GM10266 (cell line): ENCODE measurements around the gene FBXO24.

Source experiments
- DNase-seq: peaks from one replicate; pipeline ENCODE4 v3.0.0; 2012; ENCODE audit errors: extremely low spot score
- CTCF ChIP-seq: IDR thresholded peaks from 2 replicates; pipeline ENCODE4 v1.5.1; 2012; ENCODE audit warnings: mild to moderate bottlenecking, low read depth; ENCODE audit not compliant: control insufficient read depth, insufficient read depth; ENCODE audit errors: missing control alignments

FBXO24 gene

DNA sequence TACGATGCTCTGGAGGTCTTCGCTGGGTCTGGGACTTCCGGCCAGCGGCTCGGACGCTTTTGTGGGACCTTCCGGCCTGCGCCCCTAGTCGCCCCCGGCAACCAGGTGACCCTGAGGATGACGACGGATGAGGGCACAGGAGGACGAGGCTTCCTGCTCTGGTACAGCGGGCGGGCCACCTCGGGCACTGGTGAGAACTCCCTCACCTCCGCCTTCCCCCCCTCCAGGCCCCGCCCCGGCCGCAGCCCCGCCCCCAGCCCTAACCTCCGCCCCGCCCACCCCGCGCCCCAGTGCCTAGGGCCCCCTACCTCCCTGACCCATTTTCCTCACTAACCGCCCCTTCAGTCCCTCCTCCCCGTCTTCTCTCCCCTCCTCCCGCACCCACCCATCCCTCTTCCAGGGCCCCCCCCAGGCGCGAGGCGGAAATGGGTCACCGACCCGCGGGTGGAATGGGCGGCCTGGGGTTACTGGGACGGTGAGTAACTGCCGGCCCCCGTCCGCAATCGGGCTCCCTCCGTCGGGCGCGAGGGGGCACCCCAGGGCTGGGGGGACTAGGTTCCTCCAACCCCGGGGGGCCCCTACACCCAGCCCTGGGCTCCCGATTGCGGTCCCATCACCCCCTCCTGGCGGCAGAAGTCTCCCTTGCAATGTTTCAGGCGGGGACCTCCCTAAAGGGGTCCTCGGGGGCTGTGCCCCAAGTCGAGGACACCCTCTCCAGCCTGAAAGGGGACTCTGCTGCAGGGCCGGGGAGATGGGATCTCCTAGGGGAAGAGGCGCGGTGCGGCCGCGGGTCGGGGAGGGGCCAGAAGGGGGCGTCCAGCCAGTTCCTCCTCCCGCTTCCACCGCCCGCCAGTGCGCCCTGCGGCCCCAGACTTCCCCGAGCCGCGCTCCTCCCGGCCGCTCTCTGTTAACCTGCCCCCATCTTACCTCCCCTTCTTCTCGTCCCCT, 18.2 kb downstream of the FBXO24 start:
- peak; percentile 89 for DNase-seq
- TF ChIP-seq CTCF = peak; percentile 44

GRCh38 chr7:100604976-100605911, 19.1 kb downstream of the FBXO24 start:
- DNase-seq = no peak
- TF ChIP-seq CTCF = no peak

DNA sequence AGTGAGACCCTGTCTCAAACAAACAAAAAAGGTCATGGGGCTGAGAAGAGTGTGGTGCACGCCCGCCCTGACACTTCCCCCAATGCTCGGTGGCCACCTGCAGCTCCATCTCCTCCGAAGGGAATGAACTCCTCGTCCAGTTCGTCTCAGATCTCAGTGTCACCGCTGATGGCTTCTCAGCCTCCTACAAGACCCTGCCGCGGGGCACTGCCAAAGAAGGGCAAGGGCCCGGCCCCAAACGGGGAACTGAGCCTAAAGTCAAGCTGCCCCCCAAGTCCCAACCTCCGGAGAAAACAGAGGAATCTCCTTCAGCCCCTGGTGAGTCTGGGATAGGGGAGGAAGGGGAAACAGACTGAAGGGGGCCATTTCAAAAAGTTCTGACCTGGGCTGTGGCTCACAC, 20.2 kb downstream of the FBXO24 start:
- no peak for TF ChIP-seq CTCF
- DNase-seq = no peak

- TF ChIP-seq CTCF = no peak
Observed at GRCh38 chr7:100607111-100607510, 21.0 kb downstream of the FBXO24 start.

GRCh38 chr7:100609958-100610357, 23.8 kb downstream of the FBXO24 start:
- no peak for TF ChIP-seq CTCF

More at GRCh38 chr7:100607111-100607510, 21.0 kb downstream of the FBXO24 start:
- DNase-seq = no peak

GRCh38 chr7:100611983-100612729, 26.0 kb downstream of the FBXO24 start, which contains the start of gene MOSPD3:
TSS of gene MOSPD3 (plus strand) at chr7:100612540. CDS start at chr7:100612792, 252 bp downstream.
- no peak for TF ChIP-seq CTCF
- peak; percentile 99 for DNase-seq

More at GRCh38 chr7:100609958-100610357, 23.8 kb downstream of the FBXO24 start:
- no peak for DNase-seq
